Activated CD4-positive, alpha-beta T cell treated with anti-CD3 and anti-CD28 coated beads, Interleukin-10, Interleukin-2, amounts not matched to agents 100 ng/mL and 50 ng/mL, durations not matched to agents 16 hours and 8 hours (primary cell): ENCODE results near the gene S100P.

Source experiments
- DNase-seq: peaks from one replicate; pipeline ENCODE4 v3.0.0-alpha.2; 2020

S100P gene

GRCh38 chr4:6727081-6727942 lies 33.6 kb downstream of the S100P start:
- DNase-seq: no peak

GRCh38 chr4:6727943-6728250 lies 34.2 kb downstream of the S100P start:
- DNase-seq: no peak

GRCh38 chr4:6728320-6729029 lies 34.8 kb downstream of the S100P start:
- DNase-seq: no peak

GRCh38 chr4:6730603-6731317 lies 37.1 kb downstream of the S100P start:
- DNase-seq: no peak

GRCh38 chr4:6731318-6731675 lies 37.6 kb downstream of the S100P start:
- no peak for DNase-seq

- DNase-seq: no peak
Observed at GRCh38 chr4:6731780-6732179, 38.1 kb downstream of the S100P start.

GRCh38 chr4:6732441-6733357 lies 39.0 kb downstream of the S100P start:
- DNase-seq: no peak

GRCh38 chr4:6733358-6734164 lies 39.9 kb downstream of the S100P start:
- no peak for DNase-seq

GRCh38 chr4:6734165-6734786 lies 40.6 kb downstream of the S100P start:
- no peak for DNase-seq

- DNase-seq: no peak
Observed at GRCh38 chr4:6739920-6740319, 46.2 kb downstream of the S100P start.

- DNase-seq: no peak
Observed at GRCh38 chr4:6740347-6740746, 46.7 kb downstream of the S100P start.

- DNase-seq: peak; percentile 26
Observed at GRCh38 chr4:6742507-6742906, 48.8 kb downstream of the S100P start.

GRCh38 chr4:6742989-6743388 lies 49.3 kb downstream of the S100P start:
- no peak for DNase-seq
